Suprapubic skin (tissue), 4 donors: Measurements from ENCODE around the gene DNAH2. TPM values are rescaled to one million over a fixed set of nuclear protein-coding genes. Genes with fewer than 3 reads are reported as not detected.

Experiments
- DNase-seq, 2 donors: peaks; one replicate each; pipeline ENCODE4 v3.0.0-alpha.2; 2019; ENCODE audit warnings: low spot score in 2 of 2
- H3K27ac ChIP-seq: fragments of 200-600 bp; sonication (generic); one replicate; pipeline ENCODE4 v1.5.1; 2019
- H3K27me3 ChIP-seq: fragments of 200-600 bp; sonication (generic); one replicate; pipeline ENCODE4 v1.5.1; 2019
- H3K36me3 ChIP-seq: fragments of 200-600 bp; sonication (generic); one replicate; pipeline ENCODE4 v1.5.1; 2019
- H3K4me1 ChIP-seq: fragments of 200-600 bp; sonication (generic); one replicate; pipeline ENCODE4 v1.5.1; 2019
- H3K4me3 ChIP-seq: fragments of 200-600 bp; sonication (generic); one replicate; pipeline ENCODE4 v1.5.1; 2019; ENCODE audit warnings: mild to moderate bottlenecking
- H3K9me3 ChIP-seq: fragments of 200-600 bp; sonication (generic); one replicate; pipeline ENCODE4 v1.5.1; 2019
- CTCF ChIP-seq, 2 donors: fragments of 200-600 bp in 1 of 2; fragments of 450-650 bp in 1 of 2; sonication (generic) in 1 of 2; IDR thresholded peaks; one replicate each; pipeline ENCODE4 v1.5.1; 2016 to 2019; ENCODE audit warnings: antibody characterized with exemption in 2 of 2, mild to moderate bottlenecking in 1 of 2, moderate library complexity in 1 of 2
- EP300 ChIP-seq: sonication (generic); formaldehyde crosslinking; IDR thresholded peaks from one replicate; pipeline ENCODE4 v1.6.1; 2017; ENCODE audit warnings: antibody characterized with exemption
- POLR2A ChIP-seq, 2 donors: fragments of 450-650 bp; IDR thresholded peaks; one replicate each; pipeline ENCODE4 v1.6.1; 2017; ENCODE audit warnings: antibody characterized with exemption in 2 of 2, mild to moderate bottlenecking in 2 of 2, moderate library complexity in 2 of 2
- POLR2AphosphoS5 ChIP-seq, 3 donors: sonication (generic); formaldehyde crosslinking; IDR thresholded peaks; one replicate each; pipeline ENCODE4 v1.6.1; 2017; ENCODE audit warnings: antibody characterized with exemption in 3 of 3
- WGBS: methylation state at CpG from one replicate; pipeline ENCODE4 v1.1.5; 2018; 5-methylcytosine and 5-hydroxymethylcytosine counted together
- total RNA-seq, 4 donors: library from RNA; depleted of rRNA; stranded (reverse); fragments of >200 nt; gene quantifications; one replicate each; pipeline ENCODE4 v1.1.0, GENCODE V29; 2016

Gene DNAH2
- total RNA-seq, 4 donors from 2014 or later, result 0.08 to 0.19 TPM; not detected in 2

GRCh38 chr17:7835814-7836595 is 118.5 kb downstream of the DNAH2 start:
- Histone ChIP-seq H3K36me3 (no peaks in the 10 kb centered on the region), H3K4me3 (peak overlapping the region; percentile 65), H3K27me3 (no peaks in the 10 kb centered on the region), H3K27ac (peak overlapping the region; percentile 98), H3K9me3 (no peaks in the 10 kb centered on the region), H3K4me1 (peaks cover 60% of the 10 kb centered on the region)
- TF ChIP-seq POLR2AphosphoS5 (IDR thresholded peaks at IDR 0.05) (peak in 1 of 3 donors; percentile 40), POLR2A (IDR thresholded peaks at IDR 0.05) (peak in 1 of 2 donors; percentile 26), CTCF (IDR thresholded peaks at IDR 0.05) (no peak), EP300 (no peak)
- under 1% methylated on average over 33 of the region's 61 CpGs for WGBS
- DNase-seq, result no peak

DNA sequence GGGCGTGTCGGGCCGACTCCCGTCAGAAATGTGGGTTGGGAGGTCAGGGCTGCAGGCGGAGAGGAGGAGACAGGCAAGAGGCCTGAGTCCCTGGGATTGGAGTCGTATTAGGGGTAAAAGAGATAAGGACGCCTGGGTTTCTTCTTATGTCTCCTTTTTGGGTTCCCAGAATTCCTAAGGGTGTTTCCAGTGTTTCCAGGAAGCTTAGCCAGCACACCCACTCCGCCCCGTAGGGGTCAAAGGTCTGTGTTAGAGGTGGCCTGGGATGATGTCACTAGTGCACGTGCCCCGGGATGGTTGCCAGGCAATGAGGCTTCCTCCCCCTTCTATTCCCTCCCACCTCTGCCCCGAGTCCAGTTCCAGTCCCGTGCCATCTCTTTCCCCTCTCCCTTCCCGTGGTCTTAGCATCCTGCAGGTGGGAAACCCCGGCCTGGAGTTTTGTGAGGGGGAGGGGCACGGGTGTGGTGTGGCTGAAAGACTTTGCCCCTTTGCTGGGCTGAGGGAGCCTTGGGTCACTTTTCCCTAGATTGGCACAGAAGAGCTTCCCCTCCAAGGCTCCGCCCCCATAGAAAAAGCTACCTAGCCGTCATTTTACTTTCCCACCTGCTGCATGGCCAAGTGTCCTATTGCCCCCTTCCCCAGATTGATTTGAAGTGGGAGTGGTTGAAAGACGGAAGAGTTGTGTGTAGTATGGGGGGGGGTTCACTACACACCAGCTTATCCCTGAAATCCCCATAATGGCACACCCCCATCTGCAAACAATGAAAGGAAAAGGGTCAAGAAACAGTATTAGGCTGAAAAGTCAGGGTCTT is 119.3 kb downstream of the DNAH2 start:
- no peaks in the 10 kb centered on the region for H3K27me3 ChIP-seq
- WGBS, result 4% methylated on average over 15 of the region's 19 CpGs
- peak overlapping the region; percentile 98 for H3K27ac ChIP-seq
- no peaks in the 10 kb centered on the region for H3K9me3 ChIP-seq
- H3K4me1 ChIP-seq, result peaks cover 66% of the 10 kb centered on the region
- H3K36me3 ChIP-seq, result no peaks in the 10 kb centered on the region
- DNase-seq, result peak; percentile 93 to 97
- no peak for TF ChIP-seq CTCF (IDR thresholded peaks at IDR 0.05)
- TF ChIP-seq POLR2AphosphoS5 (IDR thresholded peaks at IDR 0.05), result peak in 2 of 3 donors; percentile 65 to 67
- TF ChIP-seq EP300, result no peak
- peak overlapping the region; percentile 65 for H3K4me3 ChIP-seq

GRCh38 chr17:7837408-7838088 is 120.0 kb downstream of the DNAH2 start:
- H3K4me3 ChIP-seq, result peak overlapping the region; percentile 65
- TF ChIP-seq POLR2A (IDR thresholded peaks at IDR 0.05) (no peak), CTCF (IDR thresholded peaks at IDR 0.05) (no peak), EP300 (no peak), POLR2AphosphoS5 (IDR thresholded peaks at IDR 0.05) (no peak)
- 5% methylated on average over 8 of the region's 8 CpGs for WGBS

DNA sequence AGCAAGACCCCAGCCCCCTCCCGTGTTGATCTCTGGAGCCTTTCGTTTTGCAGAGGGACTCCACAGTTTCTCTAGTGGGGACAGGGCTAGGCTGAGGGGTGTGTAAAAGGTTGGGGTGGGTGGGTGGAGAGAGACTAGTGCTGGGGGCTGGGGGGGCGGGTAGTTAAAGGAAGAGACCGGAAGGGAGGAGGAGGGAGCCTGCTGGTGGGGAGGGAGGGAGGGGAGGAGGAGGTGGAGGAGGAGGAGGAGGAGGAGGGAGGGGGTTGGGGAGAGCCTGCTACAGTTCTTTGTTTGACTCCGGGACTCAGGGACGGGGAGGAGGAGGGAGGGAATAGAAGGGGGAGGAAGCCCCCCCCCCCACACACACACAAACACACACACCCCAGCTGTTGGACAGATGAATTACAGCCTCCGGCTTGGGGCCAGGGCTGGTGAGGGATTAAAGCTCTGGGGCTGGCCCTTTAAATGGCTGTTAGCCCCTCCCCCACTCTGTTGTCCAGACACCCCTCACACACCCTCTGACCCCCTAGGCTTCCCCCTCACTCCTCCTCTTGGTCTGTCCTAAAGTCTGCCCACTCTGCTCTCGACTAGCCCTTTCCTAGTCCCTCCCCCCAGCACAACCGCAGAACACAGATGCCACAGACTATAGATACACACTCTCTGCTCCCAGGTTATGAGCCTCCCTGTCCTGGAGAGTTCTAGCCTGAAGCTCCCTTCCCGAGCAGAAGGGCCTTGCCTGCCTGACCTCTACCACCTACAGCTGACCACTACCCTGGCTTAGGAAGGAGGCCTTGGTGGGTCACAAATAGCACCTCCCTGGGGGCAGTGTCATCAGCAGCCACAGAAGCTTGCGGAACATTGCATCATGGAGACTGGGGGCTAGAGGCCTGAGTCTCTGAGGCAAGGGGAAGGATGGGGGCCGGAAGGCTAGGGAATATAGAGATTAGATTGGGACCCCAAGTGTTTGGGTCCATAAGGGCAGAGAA is 120.8 kb downstream of the DNAH2 start:
- Histone ChIP-seq H3K9me3 (no peaks in the 10 kb centered on the region), H3K27me3 (no peaks in the 10 kb centered on the region), H3K4me3 (peak overlapping the region; percentile 65), H3K4me1 (peaks cover 71% of the 10 kb centered on the region), H3K27ac (peak overlapping the region; percentile 98), H3K36me3 (no peaks in the 10 kb centered on the region)
- WGBS, result 19% methylated on average over 8 of the region's 12 CpGs
- TF ChIP-seq POLR2AphosphoS5 (IDR thresholded peaks at IDR 0.05), result no peak
- TF ChIP-seq CTCF (IDR thresholded peaks at IDR 0.05), result no peak
- no peak for TF ChIP-seq POLR2A (IDR thresholded peaks at IDR 0.05)
- TF ChIP-seq EP300, result no peak
- DNase-seq, result no peak

More at GRCh38 chr17:7837408-7838088, 120.0 kb downstream of the DNAH2 start:
- Histone ChIP-seq H3K36me3 (no peaks in the 10 kb centered on the region), H3K4me1 (peaks cover 67% of the 10 kb centered on the region), H3K27ac (peak overlapping the region; percentile 98), H3K27me3 (no peaks in the 10 kb centered on the region), H3K9me3 (no peaks in the 10 kb centered on the region)
- DNase-seq, result no peak
